Mammary epithelial cell (primary cell): ENCODE results near the gene MS4A1.

Experiments used
- EZH2 ChIP-seq: IDR thresholded peaks from 2 replicates; pipeline ENCODE4 v1.6.1; 2012; ENCODE audit warnings: low read length, inconsistent platforms, borderline replicate concordance
- TF ChIP-seq, protein P1 (sequence below), 2 donors: IDR thresholded peaks in 1 of 2; conservative IDR thresholded peaks in 1 of 2; 2 replicates each; pipeline ENCODE4 v1.5.1; 2011 to 2012; ENCODE audit warnings: inconsistent platforms in 2 of 2, low read length in 2 of 2, mild to moderate bottlenecking in 2 of 2, control low read depth in 1 of 2, low read depth in 1 of 2; ENCODE audit not compliant: insufficient read depth in 1 of 2; ENCODE audit errors: extremely low read depth in 1 of 2

DNA sequence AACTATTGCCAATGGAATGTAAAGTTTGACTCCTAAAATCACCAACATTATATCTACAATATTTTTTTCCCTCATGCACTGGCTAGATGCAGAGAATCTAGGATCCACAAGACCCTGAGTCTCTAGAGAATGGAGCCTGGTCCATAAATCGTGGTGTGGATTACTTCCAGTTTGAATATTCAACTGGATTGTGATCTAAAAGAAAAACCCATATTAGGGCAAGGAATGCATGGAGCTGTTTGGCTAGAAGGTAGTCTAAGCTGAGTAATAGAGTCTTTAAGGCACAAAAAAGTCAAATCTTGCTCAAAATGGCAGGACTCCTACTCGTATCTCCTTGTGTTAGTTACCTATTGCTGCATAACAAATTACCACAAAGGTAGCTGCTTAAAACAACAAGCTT lies 35.6 kb upstream of the MS4A1 start:
- TF ChIP-seq, protein P1, sequence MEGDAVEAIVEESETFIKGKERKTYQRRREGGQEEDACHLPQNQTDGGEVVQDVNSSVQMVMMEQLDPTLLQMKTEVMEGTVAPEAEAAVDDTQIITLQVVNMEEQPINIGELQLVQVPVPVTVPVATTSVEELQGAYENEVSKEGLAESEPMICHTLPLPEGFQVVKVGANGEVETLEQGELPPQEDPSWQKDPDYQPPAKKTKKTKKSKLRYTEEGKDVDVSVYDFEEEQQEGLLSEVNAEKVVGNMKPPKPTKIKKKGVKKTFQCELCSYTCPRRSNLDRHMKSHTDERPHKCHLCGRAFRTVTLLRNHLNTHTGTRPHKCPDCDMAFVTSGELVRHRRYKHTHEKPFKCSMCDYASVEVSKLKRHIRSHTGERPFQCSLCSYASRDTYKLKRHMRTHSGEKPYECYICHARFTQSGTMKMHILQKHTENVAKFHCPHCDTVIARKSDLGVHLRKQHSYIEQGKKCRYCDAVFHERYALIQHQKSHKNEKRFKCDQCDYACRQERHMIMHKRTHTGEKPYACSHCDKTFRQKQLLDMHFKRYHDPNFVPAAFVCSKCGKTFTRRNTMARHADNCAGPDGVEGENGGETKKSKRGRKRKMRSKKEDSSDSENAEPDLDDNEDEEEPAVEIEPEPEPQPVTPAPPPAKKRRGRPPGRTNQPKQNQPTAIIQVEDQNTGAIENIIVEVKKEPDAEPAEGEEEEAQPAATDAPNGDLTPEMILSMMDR (conservative IDR thresholded peaks at IDR 0.05 in 1 of 2, IDR thresholded peaks at IDR 0.05 in 1 of 2; ENCODE audit: extremely low read depth in 1 of 2, insufficient read depth in 1 of 2, low read depth in 1 of 2, low read length in 2 of 2), result no peak
- TF ChIP-seq EZH2, result no peak
